K562 (cell line): ENCODE measurements around the gene ARHGAP15. TPM values are rescaled to one million over a fixed set of nuclear protein-coding genes. Genes with fewer than 3 reads are reported as not detected.

Source experiments
- ATAC-seq: fragments of 200-7000 bp; cut with Tn5 transposase; 3 replicates; pipeline ENCODE4 v1.9.1; 2020; ENCODE audit warnings: moderate library complexity
- BruUV-seq: library from RNA; stranded (reverse); fragments of 400-500 nt; replicated peaks from 2 replicates; lab custom pipeline; 2021; lab: Mats Ljungman, UMichigan
- CTCF ChIA-PET: fragments of 300-600 bp; formaldehyde crosslinking; extraction: SDS; loops from one replicate; lab custom pipeline; 2021; ENCODE audit warnings: low intra/inter-chr PET ratio; lab: Yijun Ruan, JAX
- POLR2A ChIA-PET: fragments of 300-600, 350-650 bp; sonication (Branson Sonifier 250); formaldehyde crosslinking; extraction: SDS; loops from one replicate; lab custom pipeline; 2021; ENCODE audit warnings: antibody characterized with exemption, inconsistent platforms; lab: Yijun Ruan, JAX
- DNase-seq, 4 experiments: peaks; one replicate each; pipeline versions ENCODE4 v3.0.0 to v3.0.0-alpha.2; 2011 to 2018; ENCODE audit warnings: low spot score in 3 of 4, mixed read lengths in 3 of 4; ENCODE audit errors: extremely low read depth in 1 of 4
- FAIRE-seq: peaks from 2 replicates; lab custom pipeline; 2011; peaks lifted over from hg19 to GRCh38; lab: Jason Lieb, UNC
- H2AFZ ChIP-seq: 2 replicates; pipeline ENCODE4 v1.6.0; 2011; ENCODE audit warnings: low read depth, low read length, control low read depth, inconsistent platforms
- H3K27ac ChIP-seq: fragments of 200-600 bp; 3 replicates; pipeline ENCODE4 v1.8.0; 2011; ENCODE audit warnings: low read depth, mild to moderate bottlenecking, control low read depth, inconsistent platforms, low read length, moderate library complexity, mixed read lengths; ENCODE audit errors: extremely low read depth
- H3K27me3 ChIP-seq, 2 experiments: fragments of 300-600 bp in 1 of 2; 2 replicates in 1 of 2; 3 replicates in 1 of 2; pipeline versions ENCODE4 v1.6.0 to v1.8.0; 2011; ENCODE audit warnings: inconsistent platforms in 2 of 2, low read length in 2 of 2, mild to moderate bottlenecking in 1 of 2, mixed read lengths in 1 of 2, moderate library complexity in 1 of 2; ENCODE audit not compliant: control insufficient read depth in 2 of 2, insufficient read depth in 2 of 2
- H3K36me3 ChIP-seq: fragments of 300-600 bp; 3 replicates; pipeline ENCODE4 v1.8.0; 2011; ENCODE audit warnings: mild to moderate bottlenecking, low read length, inconsistent platforms; ENCODE audit not compliant: control insufficient read depth, insufficient read depth
- H3K4me1 ChIP-seq, 2 experiments: fragments of 200-600 bp in 1 of 2; replicated peaks in 1 of 2; 2 replicates in 1 of 2; 3 replicates in 1 of 2; pipeline versions ENCODE4 v1.5.1 to v1.8.0; 2011; ENCODE audit warnings: inconsistent platforms in 2 of 2, low read length in 2 of 2, mild to moderate bottlenecking in 1 of 2, mixed read lengths in 1 of 2, moderate library complexity in 1 of 2; ENCODE audit not compliant: control insufficient read depth in 2 of 2, insufficient read depth in 2 of 2
- H3K4me2 ChIP-seq: 2 replicates; pipeline ENCODE4 v1.6.1; 2011; ENCODE audit warnings: low read length, control low read depth, inconsistent platforms, mixed read lengths; ENCODE audit not compliant: insufficient read depth
- H3K4me3 ChIP-seq: fragments of 200-600 bp; sonication (generic), shearing (Covaris generic); 2 replicates; pipeline ENCODE4 v1.5.1; 2016; ENCODE audit warnings: control low read depth, inconsistent platforms
- H3K79me2 ChIP-seq: fragments of 200-600 bp; 3 replicates; pipeline ENCODE4 v1.8.0; 2011; ENCODE audit warnings: low read length, inconsistent platforms; ENCODE audit not compliant: control insufficient read depth, insufficient read depth
- H3K9ac ChIP-seq, 2 experiments: 2 replicates each; pipeline versions ENCODE4 v1.6.0 to v1.6.1; 2011; ENCODE audit warnings: low read depth in 2 of 2, low read length in 2 of 2, control low read depth in 1 of 2, inconsistent platforms in 1 of 2, mild to moderate bottlenecking in 1 of 2, mixed read lengths in 1 of 2; ENCODE audit not compliant: insufficient read depth in 1 of 2
- H3K9me1 ChIP-seq: one replicate; pipeline ENCODE4 v1.6.0; 2011; ENCODE audit warnings: inconsistent platforms, mild to moderate bottlenecking, low read length, moderate library complexity; ENCODE audit not compliant: control insufficient read depth, insufficient read depth
- H3K9me3 ChIP-seq: replicated peaks from 2 replicates; pipeline ENCODE4 v1.5.1; 2011; ENCODE audit warnings: low read depth, low read length, inconsistent platforms; ENCODE audit not compliant: control insufficient read depth, insufficient read depth
- H4K20me1 ChIP-seq: replicated peaks from 2 replicates; pipeline ENCODE4 v1.6.1; 2011; ENCODE audit warnings: low read length, inconsistent platforms, mixed read lengths; ENCODE audit not compliant: control insufficient read depth, insufficient read depth
- BCOR ChIP-seq: fragments of 450-650 bp; IDR thresholded peaks from 2 replicates; pipeline ENCODE4 v1.6.1; 2016
- FIP1L1 ChIP-seq: fragments of 200-400 bp; formaldehyde crosslinking; IDR thresholded peaks from 2 replicates; pipeline ENCODE4 v1.6.1; 2018; ENCODE audit warnings: mild to moderate bottlenecking, low read depth, low read length; ENCODE audit not compliant: poor library complexity, severe bottlenecking
- FUS ChIP-seq: fragments of 200-400 bp; formaldehyde crosslinking; optimal IDR thresholded peaks from 2 replicates; pipeline ENCODE3; 2017; ENCODE audit warnings: low read depth, low read length
- HCFC1 ChIP-seq: IDR thresholded peaks from 2 replicates; pipeline ENCODE4 v1.6.1; 2012; ENCODE audit warnings: low read depth, low read length, improper control_type of control experiment
- HNRNPH1 ChIP-seq: fragments of 200-400 bp; formaldehyde crosslinking; optimal IDR thresholded peaks from 2 replicates; pipeline ENCODE3; 2017; ENCODE audit warnings: low read depth, mild to moderate bottlenecking, low read length, moderate library complexity
- KLF6 ChIP-seq: fragments of 250-450 bp; sonication (Bioruptor Pico); IDR thresholded peaks from 2 replicates; pipeline ENCODE4 v1.4.0; 2020; ENCODE audit warnings: mild to moderate bottlenecking, moderate library complexity, borderline replicate concordance
- NFIC ChIP-seq: fragments of 450-650 bp; IDR thresholded peaks from 2 replicates; pipeline ENCODE4 v1.6.1; 2017; ENCODE audit warnings: mild to moderate bottlenecking, inconsistent platforms
- NR4A1 ChIP-seq, 2 experiments: fragments of 250-450 bp in 1 of 2; fragments of 450-650 bp in 1 of 2; sonication (Bioruptor Pico) in 1 of 2; IDR thresholded peaks; 2 replicates each; pipeline versions ENCODE4 v1.4.0 to v1.6.1; 2016 to 2020; ENCODE audit warnings: mild to moderate bottlenecking in 2 of 2, missing compliant biosample characterization in 1 of 2, missing genetic modification characterization in 1 of 2, moderate library complexity in 1 of 2
- PCBP2 ChIP-seq: fragments of 200-400 bp; formaldehyde crosslinking; IDR thresholded peaks from 2 replicates; pipeline ENCODE4 v1.6.1; 2018; ENCODE audit warnings: low read length, low read depth, mild to moderate bottlenecking, moderate library complexity; ENCODE audit not compliant: poor library complexity, severe bottlenecking
- SAP30 ChIP-seq: fragments of 200-600 bp; sonication (generic); IDR thresholded peaks from 2 replicates; pipeline ENCODE4 v1.6.1; 2012; ENCODE audit warnings: borderline replicate concordance, low read depth, mild to moderate bottlenecking, moderate library complexity, low read length, control low read depth, inconsistent platforms; ENCODE audit not compliant: insufficient read depth, poor library complexity, severe bottlenecking
- SIN3A ChIP-seq, 2 experiments: fragments of 150-350 bp in 1 of 2; IDR thresholded peaks; 2 replicates each; pipeline ENCODE4 v1.6.1; 2011 to 2016; ENCODE audit warnings: borderline replicate concordance in 2 of 2, low read depth in 2 of 2, low read length in 2 of 2, mild to moderate bottlenecking in 2 of 2, moderate library complexity in 2 of 2; ENCODE audit not compliant: control insufficient read depth in 1 of 2
- SMAD3 ChIP-seq: fragments of 450-650 bp; formaldehyde crosslinking; conservative IDR thresholded peaks from 2 replicates; pipeline ENCODE4 v1.4.0; 2020; ENCODE audit warnings: mild to moderate bottlenecking
- WHSC1 ChIP-seq: IDR thresholded peaks from one replicate; pipeline ENCODE4 v1.6.1; 2012; ENCODE audit warnings: low read length, control low read depth, inconsistent platforms
- ZFP1 ChIP-seq: fragments of 450-650 bp; formaldehyde crosslinking; IDR thresholded peaks from 2 replicates; pipeline ENCODE4 v1.4.0; 2020; ENCODE audit warnings: mild to moderate bottlenecking, mixed read lengths
- ZNF644 ChIP-seq: fragments of 200-800 bp; sonication (Bioruptor generic); IDR thresholded peaks from 2 replicates; pipeline ENCODE4 v1.6.1; 2016; ENCODE audit warnings: low read depth, missing genetic modification characterization, missing compliant biosample characterization
- WGBS: fragments of 100-300 bp; shearing (Covaris generic); methylation state at CpG from one replicate; pipeline ENCODE4 v1.1.6; 2016; ENCODE audit warnings: low coverage, mixed read lengths; ENCODE audit not compliant: insufficient coverage; ENCODE audit errors: missing lambda C conversion rate; 5-methylcytosine and 5-hydroxymethylcytosine counted together
- in situ Hi-C: fragments of 300-500 bp; cut with MboI; formaldehyde crosslinking; loops from 4 replicates; pipeline ENCODE4 v1.15.0; 2018; ENCODE audit warnings: inconsistent platforms, mixed read lengths
- intact Hi-C: fragments of 100-400 bp; cut with micrococcal nuclease; formaldehyde crosslinking; loops from 2 replicates; pipeline ENCODE4 v1.14.2; 2022
- polyA plus RNA-seq, 8 experiments: library from polyadenylated mRNA; depleted of rRNA in 4 of 8; stranded (reverse) in 5 of 8; unstranded in 3 of 8; fragments of >200 nt; fragmentation: Nextera tagmentation in 2 of 8; fragmentation: Illumina TruSeq in 1 of 8; extraction: Ambion mirVana in 2 of 8; extraction: Trizol in 1 of 8; gene quantifications; 2 replicates each; pipeline versions ENCODE4 v1.2.1 to v1.2.3, GENCODE V29; 2011 to 2014; ENCODE audit warnings: inconsistent platforms in 1 of 8, missing spikeins in 1 of 8
- total RNA-seq, 7 experiments: library from RNA; depleted of rRNA in 6 of 7; stranded (reverse); fragments of >200 nt in 6 of 7; fragmentation: Illumina TruSeq in 2 of 7; extraction: Trizol in 2 of 7; gene quantifications; 2 replicates each; pipeline versions ENCODE4 v1.2.1 to v1.2.3, GENCODE V29; 2011 to 2021; ENCODE audit warnings: low replicate concordance in 1 of 7
- TF ChIP-seq, protein P1 (sequence below): sonication (generic); formaldehyde crosslinking; IDR thresholded peaks from 2 replicates; pipeline ENCODE4 v1.8.0; 2022; ENCODE audit warnings: mild to moderate bottlenecking, missing genetic modification reagents
- TF ChIP-seq, protein P2 (sequence below): fragments of 250-450 bp; sonication (Bioruptor Pico); IDR thresholded peaks from 2 replicates; pipeline ENCODE4 v1.4.0; 2020; ENCODE audit warnings: mild to moderate bottlenecking, moderate library complexity, borderline replicate concordance
- TF ChIP-seq, protein P3 (sequence below): fragments of 250-450 bp; sonication (Bioruptor Pico); IDR thresholded peaks from 2 replicates; pipeline ENCODE4 v1.5.0; 2022; ENCODE audit warnings: mild to moderate bottlenecking

The ARHGAP15 gene
- total and polyA plus RNA-seq, 9 of the 15 experiments (the other 6 are each of a cell fraction or from before 2014, with no cell fraction given): 1.5 to 17.9 (median 7.9) TPM

DNA sequence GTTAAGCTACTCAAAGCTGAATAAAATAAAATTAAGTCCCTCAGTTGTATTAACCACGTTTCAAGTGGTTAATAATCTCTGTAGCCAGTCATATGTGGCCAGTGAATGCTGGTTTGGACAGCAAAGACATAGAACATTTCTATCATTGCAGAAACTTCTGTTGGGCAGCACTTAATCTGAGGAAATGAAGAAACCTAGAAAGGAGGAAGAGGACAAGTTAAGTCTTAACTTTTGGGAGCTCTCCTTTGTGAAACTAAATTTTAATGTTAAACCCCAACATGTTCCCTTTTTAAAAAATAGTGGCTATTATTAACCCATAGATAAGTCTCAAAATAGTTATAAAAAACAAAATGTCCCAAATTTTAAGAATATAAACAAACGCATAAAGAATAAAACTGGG lies 421.3 kb downstream of the ARHGAP15 start:
- Histone ChIP-seq H4K20me1 (no peaks in the 10 kb centered on the region), H3K4me2 (no peak overlapping the region), H3K9me3 (no peaks in the 10 kb centered on the region), H3K27me3 (no peaks in the 10 kb centered on the region), H3K27ac (no peak overlapping the region), H3K79me2 (no peaks in the 10 kb centered on the region), H3K9ac (no peak overlapping the region), H3K9me1 (no peaks in the 10 kb centered on the region), H3K36me3 (no peaks in the 10 kb centered on the region), H2AFZ (no peak overlapping the region), H3K4me1 (no peaks in the 10 kb centered on the region), H3K4me3 (no peak overlapping the region)
- CTCF ChIA-PET: no interaction called here
- POLR2A ChIA-PET: no interaction called here
- FAIRE-seq (no peak), ATAC-seq (no peak), DNase-seq (no peak)
- no TSS peak for BruUV-seq
- intact Hi-C loops: no loop called here
- 4% methylated on average over 2 of the region's 2 CpGs for WGBS
- in situ Hi-C loops: no loop called here
- TF ChIP-seq, protein P1, sequence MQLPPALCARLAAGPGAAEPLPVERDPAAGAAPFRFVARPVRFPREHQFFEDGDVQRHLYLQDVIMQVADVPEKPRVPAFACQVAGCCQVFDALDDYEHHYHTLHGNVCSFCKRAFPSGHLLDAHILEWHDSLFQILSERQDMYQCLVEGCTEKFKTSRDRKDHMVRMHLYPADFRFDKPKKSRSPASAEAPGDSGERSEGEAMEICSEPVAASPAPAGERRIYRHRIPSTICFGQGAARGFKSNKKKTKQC: no peak
- TF ChIP-seq WHSC1: no peak
- no peak for TF ChIP-seq HNRNPH1
- no peak for TF ChIP-seq SIN3A (IDR thresholded peaks at IDR 0.05; ENCODE audit: borderline replicate concordance in 2 of 2, control insufficient read depth in 1 of 2, low read depth in 2 of 2, low read length in 2 of 2)
- no peak for TF ChIP-seq SMAD3 (CRISPR knock-in tag)
- no peak for TF ChIP-seq FIP1L1
- TF ChIP-seq BCOR: no peak
- TF ChIP-seq KLF6: no peak
- TF ChIP-seq, protein P2, sequence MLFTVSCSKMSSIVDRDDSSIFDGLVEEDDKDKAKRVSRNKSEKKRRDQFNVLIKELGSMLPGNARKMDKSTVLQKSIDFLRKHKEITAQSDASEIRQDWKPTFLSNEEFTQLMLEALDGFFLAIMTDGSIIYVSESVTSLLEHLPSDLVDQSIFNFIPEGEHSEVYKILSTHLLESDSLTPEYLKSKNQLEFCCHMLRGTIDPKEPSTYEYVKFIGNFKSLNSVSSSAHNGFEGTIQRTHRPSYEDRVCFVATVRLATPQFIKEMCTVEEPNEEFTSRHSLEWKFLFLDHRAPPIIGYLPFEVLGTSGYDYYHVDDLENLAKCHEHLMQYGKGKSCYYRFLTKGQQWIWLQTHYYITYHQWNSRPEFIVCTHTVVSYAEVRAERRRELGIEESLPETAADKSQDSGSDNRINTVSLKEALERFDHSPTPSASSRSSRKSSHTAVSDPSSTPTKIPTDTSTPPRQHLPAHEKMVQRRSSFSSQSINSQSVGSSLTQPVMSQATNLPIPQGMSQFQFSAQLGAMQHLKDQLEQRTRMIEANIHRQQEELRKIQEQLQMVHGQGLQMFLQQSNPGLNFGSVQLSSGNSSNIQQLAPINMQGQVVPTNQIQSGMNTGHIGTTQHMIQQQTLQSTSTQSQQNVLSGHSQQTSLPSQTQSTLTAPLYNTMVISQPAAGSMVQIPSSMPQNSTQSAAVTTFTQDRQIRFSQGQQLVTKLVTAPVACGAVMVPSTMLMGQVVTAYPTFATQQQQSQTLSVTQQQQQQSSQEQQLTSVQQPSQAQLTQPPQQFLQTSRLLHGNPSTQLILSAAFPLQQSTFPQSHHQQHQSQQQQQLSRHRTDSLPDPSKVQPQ (CRISPR knock-in tag): no peak
- TF ChIP-seq NR4A1 (CRISPR knock-in tag; IDR thresholded peaks at IDR 0.05): no peak
- TF ChIP-seq NR4A1 (tag; IDR thresholded peaks at IDR 0.05): no peak
- no peak for TF ChIP-seq PCBP2
- TF ChIP-seq NFIC: no peak
- no peak for TF ChIP-seq FUS
- no peak for TF ChIP-seq ZFP1
- no peak for TF ChIP-seq ZNF644 (tag)
- TF ChIP-seq SAP30: no peak
- TF ChIP-seq HCFC1: no peak
- TF ChIP-seq, protein P3, sequence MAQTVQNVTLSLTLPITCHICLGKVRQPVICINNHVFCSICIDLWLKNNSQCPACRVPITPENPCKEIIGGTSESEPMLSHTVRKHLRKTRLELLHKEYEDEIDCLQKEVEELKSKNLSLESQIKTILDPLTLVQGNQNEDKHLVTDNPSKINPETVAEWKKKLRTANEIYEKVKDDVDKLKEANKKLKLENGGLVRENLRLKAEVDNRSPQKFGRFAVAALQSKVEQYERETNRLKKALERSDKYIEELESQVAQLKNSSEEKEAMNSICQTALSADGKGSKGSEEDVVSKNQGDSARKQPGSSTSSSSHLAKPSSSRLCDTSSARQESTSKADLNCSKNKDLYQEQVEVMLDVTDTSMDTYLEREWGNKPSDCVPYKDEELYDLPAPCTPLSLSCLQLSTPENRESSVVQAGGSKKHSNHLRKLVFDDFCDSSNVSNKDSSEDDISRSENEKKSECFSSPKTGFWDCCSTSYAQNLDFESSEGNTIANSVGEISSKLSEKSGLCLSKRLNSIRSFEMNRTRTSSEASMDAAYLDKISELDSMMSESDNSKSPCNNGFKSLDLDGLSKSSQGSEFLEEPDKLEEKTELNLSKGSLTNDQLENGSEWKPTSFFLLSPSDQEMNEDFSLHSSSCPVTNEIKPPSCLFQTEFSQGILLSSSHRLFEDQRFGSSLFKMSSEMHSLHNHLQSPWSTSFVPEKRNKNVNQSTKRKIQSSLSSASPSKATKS (CRISPR knock-in tag): no peak
